MM.1S (cell line): ENCODE data around the gene PAQR7.

Experiments
- DNase-seq: peaks from one replicate; pipeline ENCODE4 v3.0.0-alpha.2; 2015
- H2AFZ ChIP-seq: fragments of 300-600 bp; sonication (generic); 2 replicates; pipeline ENCODE4 v1.6.0; 2016; ENCODE audit warnings: antibody characterized with exemption, low read length
- H3F3A ChIP-seq: fragments of 300-600 bp; sonication (generic); 2 replicates; pipeline ENCODE4 v1.6.1; 2016; ENCODE audit warnings: mild to moderate bottlenecking, antibody characterized with exemption, low read length, moderate library complexity, mixed read lengths; ENCODE audit not compliant: insufficient read depth
- H3K27ac ChIP-seq: fragments of 300-600 bp; sonication (generic); 2 replicates; pipeline ENCODE4 v1.5.1; 2016; ENCODE audit warnings: mild to moderate bottlenecking, low read length
- H3K27me3 ChIP-seq: fragments of 300-600 bp; sonication (generic); replicated peaks from 2 replicates; pipeline ENCODE4 v1.6.0; 2016; ENCODE audit warnings: low read length; ENCODE audit not compliant: insufficient read depth
- H3K36me3 ChIP-seq: fragments of 300-600 bp; sonication (generic); replicated peaks from 2 replicates; pipeline ENCODE4 v1.6.1; 2016; ENCODE audit warnings: mild to moderate bottlenecking, low read length, mixed read lengths; ENCODE audit not compliant: insufficient read depth
- H3K4me1 ChIP-seq: fragments of 300-600 bp; sonication (generic); 2 replicates; pipeline ENCODE4 v1.6.1; 2016; ENCODE audit warnings: low read length, mixed read lengths
- H3K4me2 ChIP-seq: fragments of 300-600 bp; sonication (generic); 2 replicates; pipeline ENCODE4 v1.6.0; 2016; ENCODE audit warnings: low read depth, low read length
- H3K4me3 ChIP-seq: fragments of 300-600 bp; sonication (generic); 2 replicates; pipeline ENCODE4 v1.5.1; 2016; ENCODE audit warnings: low read length, mixed read lengths
- H3K79me2 ChIP-seq: fragments of 300-600 bp; sonication (generic); 2 replicates; pipeline ENCODE4 v1.6.1; 2016; ENCODE audit warnings: mixed run types, low read length, mixed read lengths
- H3K9ac ChIP-seq: fragments of 300-600 bp; sonication (generic); 2 replicates; pipeline ENCODE4 v1.6.1; 2016; ENCODE audit warnings: low read length, mixed read lengths
- H3K9me2 ChIP-seq: fragments of 300-600 bp; sonication (generic); replicated peaks from 2 replicates; pipeline ENCODE4 v1.6.1; 2016; ENCODE audit warnings: mild to moderate bottlenecking, low read length, mixed read lengths; ENCODE audit not compliant: insufficient read depth
- H3K9me3 ChIP-seq: fragments of 300-600 bp; sonication (generic); replicated peaks from 2 replicates; pipeline ENCODE4 v1.6.1; 2016; ENCODE audit warnings: mild to moderate bottlenecking, low read length, mixed read lengths; ENCODE audit not compliant: insufficient read depth
- H4K20me1 ChIP-seq: fragments of 300-600 bp; sonication (generic); 2 replicates; pipeline ENCODE4 v1.6.1; 2016; ENCODE audit warnings: mild to moderate bottlenecking, low read length, moderate library complexity, mixed read lengths; ENCODE audit not compliant: insufficient read depth
- CTCF ChIP-seq: fragments of 300-600 bp; sonication (generic); IDR thresholded peaks from 2 replicates; pipeline ENCODE4 v1.5.1; 2016; ENCODE audit warnings: antibody characterized with exemption, low read length, mixed read lengths
- EZH2 ChIP-seq: fragments of 300-600 bp; sonication (generic); optimal IDR thresholded peaks from 2 replicates; pipeline ENCODE3; 2017; ENCODE audit warnings: low read depth, mild to moderate bottlenecking, antibody characterized with exemption, low read length, mixed read lengths
- EZH2phosphoT487 ChIP-seq: fragments of 300-600 bp; sonication (generic); IDR thresholded peaks from 2 replicates; pipeline ENCODE4 v1.6.1; 2018; ENCODE audit warnings: antibody characterized with exemption, low read length

The PAQR7 gene

GRCh38 chr1:25885602-25886001, 10.1 kb upstream of the PAQR7 start:
- no peak overlapping the region for H3K4me3 ChIP-seq
- H2AFZ ChIP-seq = no peak overlapping the region
- DNase-seq = no peak
- no peak overlapping the region for H3K4me2 ChIP-seq
- H3K4me1 ChIP-seq = no peaks in the 10 kb centered on the region
- no peaks in the 10 kb centered on the region for H3K27me3 ChIP-seq
- H3F3A ChIP-seq = no peaks in the 10 kb centered on the region
- H3K9me3 ChIP-seq = no peaks in the 10 kb centered on the region
- H3K27ac ChIP-seq = no peak overlapping the region
- H4K20me1 ChIP-seq = no peaks in the 10 kb centered on the region
- no peaks in the 10 kb centered on the region for H3K9me2 ChIP-seq
- no peaks in the 10 kb centered on the region for H3K79me2 ChIP-seq
- no peak overlapping the region for H3K9ac ChIP-seq
- no peaks in the 10 kb centered on the region for H3K36me3 ChIP-seq
- TF ChIP-seq EZH2phosphoT487 = no peak

GRCh38 chr1:25881266-25881665, 5.8 kb upstream of the PAQR7 start:
- Histone ChIP-seq H3K9me2 (no peaks in the 10 kb centered on the region), H2AFZ (no peak overlapping the region), H3K27ac (no peak overlapping the region), H4K20me1 (no peaks in the 10 kb centered on the region), H3K4me1 (no peaks in the 10 kb centered on the region), H3K36me3 (no peaks in the 10 kb centered on the region), H3K9me3 (no peaks in the 10 kb centered on the region), H3K79me2 (no peaks in the 10 kb centered on the region), H3K27me3 (peaks cover 4% of the 10 kb centered on the region; the same call in 1 of the 2 replicates), H3F3A (no peaks in the 10 kb centered on the region), H3K4me2 (no peak overlapping the region), H3K4me3 (no peak overlapping the region), H3K9ac (no peak overlapping the region)
- no peak for DNase-seq
- TF ChIP-seq EZH2phosphoT487 = no peak
- no peak for TF ChIP-seq EZH2
- TF ChIP-seq CTCF = no peak

GRCh38 chr1:25880518-25880917, 5.0 kb upstream of the PAQR7 start:
- Histone ChIP-seq H3K9me2 (no peaks in the 10 kb centered on the region), H3F3A (no peaks in the 10 kb centered on the region), H3K27me3 (peaks cover 9% of the 10 kb centered on the region; the same call in 1 of the 2 replicates), H3K36me3 (no peaks in the 10 kb centered on the region), H3K4me2 (no peak overlapping the region), H3K9me3 (no peaks in the 10 kb centered on the region), H3K79me2 (no peaks in the 10 kb centered on the region), H3K9ac (no peak overlapping the region), H4K20me1 (no peaks in the 10 kb centered on the region), H3K4me3 (no peak overlapping the region), H3K27ac (no peak overlapping the region), H3K4me1 (no peaks in the 10 kb centered on the region), H2AFZ (no peak overlapping the region)
- no peak for DNase-seq
- TF ChIP-seq EZH2 (no peak), EZH2phosphoT487 (no peak), CTCF (no peak)

GRCh38 chr1:25879675-25880074, 4.2 kb upstream of the PAQR7 start:
- H3K9me2 ChIP-seq = no peaks in the 10 kb centered on the region
- no peak for DNase-seq
- no peaks in the 10 kb centered on the region for H3K79me2 ChIP-seq
- no peak overlapping the region for H2AFZ ChIP-seq
- no peak overlapping the region for H3K9ac ChIP-seq
- H4K20me1 ChIP-seq = no peaks in the 10 kb centered on the region
- no peaks in the 10 kb centered on the region for H3K9me3 ChIP-seq
- H3K4me1 ChIP-seq = no peaks in the 10 kb centered on the region
- no peak overlapping the region for H3K4me2 ChIP-seq
- H3K27ac ChIP-seq = no peak overlapping the region
- no peaks in the 10 kb centered on the region for H3F3A ChIP-seq
- H3K27me3 ChIP-seq = peaks cover 9% of the 10 kb centered on the region; the same call in 1 of the 2 replicates
- no peak overlapping the region for H3K4me3 ChIP-seq
- TF ChIP-seq EZH2phosphoT487 (no peak), EZH2 (no peak), CTCF (no peak)
- H3K36me3 ChIP-seq = no peaks in the 10 kb centered on the region
